Measurements from ENCODE around the gene MSX1. TPM values are rescaled to one million over a fixed set of nuclear protein-coding genes. Genes with fewer than 3 reads are reported as not detected.

MSX1 gene
- total and polyA plus RNA-seq, 2 experiments from 2014 or later = 0.61 TPM; not detected in 1

DNA sequence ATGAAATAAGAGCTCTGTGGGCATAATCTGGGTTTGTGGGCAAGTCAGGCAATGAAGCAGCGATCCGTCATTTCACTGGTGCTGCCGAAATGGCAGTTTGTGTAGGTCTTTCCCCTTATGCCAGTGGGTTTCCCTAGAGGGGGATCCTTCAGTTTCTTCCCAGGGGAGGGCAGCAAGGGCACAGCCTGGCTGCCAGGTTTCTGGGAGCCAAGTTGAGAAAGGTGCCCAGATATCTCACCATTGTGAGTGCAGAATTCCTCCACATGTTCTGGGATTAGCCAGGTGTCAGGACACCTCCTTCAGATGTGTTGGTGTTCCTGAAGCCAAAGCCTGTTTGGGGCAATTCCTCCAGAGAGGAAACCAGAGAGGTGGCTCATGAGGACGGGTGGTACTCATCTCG, 28.0 kb downstream of the MSX1 start (continued):
- TF ChIP-seq, protein P1, sequence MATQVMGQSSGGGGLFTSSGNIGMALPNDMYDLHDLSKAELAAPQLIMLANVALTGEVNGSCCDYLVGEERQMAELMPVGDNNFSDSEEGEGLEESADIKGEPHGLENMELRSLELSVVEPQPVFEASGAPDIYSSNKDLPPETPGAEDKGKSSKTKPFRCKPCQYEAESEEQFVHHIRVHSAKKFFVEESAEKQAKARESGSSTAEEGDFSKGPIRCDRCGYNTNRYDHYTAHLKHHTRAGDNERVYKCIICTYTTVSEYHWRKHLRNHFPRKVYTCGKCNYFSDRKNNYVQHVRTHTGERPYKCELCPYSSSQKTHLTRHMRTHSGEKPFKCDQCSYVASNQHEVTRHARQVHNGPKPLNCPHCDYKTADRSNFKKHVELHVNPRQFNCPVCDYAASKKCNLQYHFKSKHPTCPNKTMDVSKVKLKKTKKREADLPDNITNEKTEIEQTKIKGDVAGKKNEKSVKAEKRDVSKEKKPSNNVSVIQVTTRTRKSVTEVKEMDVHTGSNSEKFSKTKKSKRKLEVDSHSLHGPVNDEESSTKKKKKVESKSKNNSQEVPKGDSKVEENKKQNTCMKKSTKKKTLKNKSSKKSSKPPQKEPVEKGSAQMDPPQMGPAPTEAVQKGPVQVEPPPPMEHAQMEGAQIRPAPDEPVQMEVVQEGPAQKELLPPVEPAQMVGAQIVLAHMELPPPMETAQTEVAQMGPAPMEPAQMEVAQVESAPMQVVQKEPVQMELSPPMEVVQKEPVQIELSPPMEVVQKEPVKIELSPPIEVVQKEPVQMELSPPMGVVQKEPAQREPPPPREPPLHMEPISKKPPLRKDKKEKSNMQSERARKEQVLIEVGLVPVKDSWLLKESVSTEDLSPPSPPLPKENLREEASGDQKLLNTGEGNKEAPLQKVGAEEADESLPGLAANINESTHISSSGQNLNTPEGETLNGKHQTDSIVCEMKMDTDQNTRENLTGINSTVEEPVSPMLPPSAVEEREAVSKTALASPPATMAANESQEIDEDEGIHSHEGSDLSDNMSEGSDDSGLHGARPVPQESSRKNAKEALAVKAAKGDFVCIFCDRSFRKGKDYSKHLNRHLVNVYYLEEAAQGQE (IDR thresholded peaks at IDR 0.05; ENCODE audit: unreplicated experiment) = no peak
- TF ChIP-seq, protein P2, sequence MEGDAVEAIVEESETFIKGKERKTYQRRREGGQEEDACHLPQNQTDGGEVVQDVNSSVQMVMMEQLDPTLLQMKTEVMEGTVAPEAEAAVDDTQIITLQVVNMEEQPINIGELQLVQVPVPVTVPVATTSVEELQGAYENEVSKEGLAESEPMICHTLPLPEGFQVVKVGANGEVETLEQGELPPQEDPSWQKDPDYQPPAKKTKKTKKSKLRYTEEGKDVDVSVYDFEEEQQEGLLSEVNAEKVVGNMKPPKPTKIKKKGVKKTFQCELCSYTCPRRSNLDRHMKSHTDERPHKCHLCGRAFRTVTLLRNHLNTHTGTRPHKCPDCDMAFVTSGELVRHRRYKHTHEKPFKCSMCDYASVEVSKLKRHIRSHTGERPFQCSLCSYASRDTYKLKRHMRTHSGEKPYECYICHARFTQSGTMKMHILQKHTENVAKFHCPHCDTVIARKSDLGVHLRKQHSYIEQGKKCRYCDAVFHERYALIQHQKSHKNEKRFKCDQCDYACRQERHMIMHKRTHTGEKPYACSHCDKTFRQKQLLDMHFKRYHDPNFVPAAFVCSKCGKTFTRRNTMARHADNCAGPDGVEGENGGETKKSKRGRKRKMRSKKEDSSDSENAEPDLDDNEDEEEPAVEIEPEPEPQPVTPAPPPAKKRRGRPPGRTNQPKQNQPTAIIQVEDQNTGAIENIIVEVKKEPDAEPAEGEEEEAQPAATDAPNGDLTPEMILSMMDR (conservative IDR thresholded peaks at IDR 0.05; ENCODE audit: low read depth in 2 of 2) = no peak
- TF ChIP-seq NANOG (IDR thresholded peaks at IDR 0.05; ENCODE audit: borderline replicate concordance) (no peak), EZH2 (IDR thresholded peaks at IDR 0.05; ENCODE audit: low read depth, unreplicated experiment) (no peak), CREB1 (CRISPR knock-in tag; IDR thresholded peaks at IDR 0.05; ENCODE audit: low read depth) (no peak), ZNF331 (CRISPR knock-in tag; IDR thresholded peaks at IDR 0.05; ENCODE audit: low read depth) (no peak), POLR2AphosphoS5 (IDR thresholded peaks at IDR 0.05; ENCODE audit: low read depth) (no peak), ZNF114 (CRISPR knock-in tag; IDR thresholded peaks at IDR 0.05) (no peak), EZH2phosphoT487 (IDR thresholded peaks at IDR 0.05; ENCODE audit: unreplicated experiment) (no peak)

DNA sequence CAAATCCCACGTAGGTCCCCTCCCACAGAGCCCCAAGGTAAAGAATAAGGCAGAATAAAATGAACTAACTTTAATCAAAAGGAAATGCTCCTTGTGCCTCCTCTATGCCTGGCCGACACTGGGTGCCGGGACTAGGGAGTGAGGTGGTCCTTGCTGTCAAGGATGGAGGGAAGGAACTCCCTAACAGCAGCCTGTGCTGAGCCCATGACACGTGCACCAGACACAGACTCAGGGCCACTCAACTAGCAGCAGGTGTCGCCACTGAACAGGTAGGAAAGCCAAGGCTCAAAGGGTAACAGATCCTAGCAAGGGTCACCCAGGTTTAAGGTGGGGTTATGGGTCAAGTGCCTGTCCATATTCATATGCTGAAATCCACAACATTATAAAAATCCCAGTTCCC, 29.2 kb downstream of the MSX1 start:
- Mint-ChIP-seq H3K36me3 (ENCODE audit: low read depth) (no peaks in the 10 kb centered on the region), H3K4me1 (no peaks in the 10 kb centered on the region), H3K9me3 (no peaks in the 10 kb centered on the region), H3K4me3 (no peak overlapping the region), H3K27ac (no peak overlapping the region), H3K27me3 (ENCODE audit: insufficient read depth, low read depth, poor library complexity) (peaks cover 5% of the 10 kb centered on the region)
- ATAC-seq = peak; percentile 67
- Histone ChIP-seq H3K9me2 (ENCODE audit: insufficient read depth) (no peaks in the 10 kb centered on the region; the same call in 1 of the 2 replicates), H3F3A (replicated peaks; ENCODE audit: low read depth) (no peaks in the 10 kb centered on the region), H3K27me3 (ENCODE audit: insufficient read depth) (no peaks in the 10 kb centered on the region; the same call in 1 of the 2 replicates), H3K36me3 (ENCODE audit: insufficient read depth) (no peaks in the 10 kb centered on the region), H3K79me2 (replicated peaks; ENCODE audit: insufficient read depth) (no peaks in the 10 kb centered on the region), H3K4me2 (no peak overlapping the region), H4K20me1 (replicated peaks; ENCODE audit: insufficient read depth) (no peaks in the 10 kb centered on the region; the same call in 1 of the 2 replicates), H3K4me1 (ENCODE audit: insufficient read depth) (no peaks in the 10 kb centered on the region; the same call in 1 of the 2 replicates), H2AFZ (no peak overlapping the region), H3K4me3 (no peak overlapping the region), H3K27ac (ENCODE audit: low read depth) (no peak overlapping the region)
- no peak for TF ChIP-seq EZH2phosphoT487 (IDR thresholded peaks at IDR 0.05; ENCODE audit: unreplicated experiment)
- TF ChIP-seq, protein P2 (conservative IDR thresholded peaks at IDR 0.05; ENCODE audit: low read depth in 2 of 2) = peak; percentile 30 to 63; a peak in 3 of 4 replicates
- no peak for TF ChIP-seq CREB1 (CRISPR knock-in tag; IDR thresholded peaks at IDR 0.05; ENCODE audit: low read depth)
- DNase-seq (ENCODE audit: low spot score) = peak; percentile 34

Data from GM23338 (cell line).